ENCODE results near the gene MYO7B.

The MYO7B gene

DNA sequence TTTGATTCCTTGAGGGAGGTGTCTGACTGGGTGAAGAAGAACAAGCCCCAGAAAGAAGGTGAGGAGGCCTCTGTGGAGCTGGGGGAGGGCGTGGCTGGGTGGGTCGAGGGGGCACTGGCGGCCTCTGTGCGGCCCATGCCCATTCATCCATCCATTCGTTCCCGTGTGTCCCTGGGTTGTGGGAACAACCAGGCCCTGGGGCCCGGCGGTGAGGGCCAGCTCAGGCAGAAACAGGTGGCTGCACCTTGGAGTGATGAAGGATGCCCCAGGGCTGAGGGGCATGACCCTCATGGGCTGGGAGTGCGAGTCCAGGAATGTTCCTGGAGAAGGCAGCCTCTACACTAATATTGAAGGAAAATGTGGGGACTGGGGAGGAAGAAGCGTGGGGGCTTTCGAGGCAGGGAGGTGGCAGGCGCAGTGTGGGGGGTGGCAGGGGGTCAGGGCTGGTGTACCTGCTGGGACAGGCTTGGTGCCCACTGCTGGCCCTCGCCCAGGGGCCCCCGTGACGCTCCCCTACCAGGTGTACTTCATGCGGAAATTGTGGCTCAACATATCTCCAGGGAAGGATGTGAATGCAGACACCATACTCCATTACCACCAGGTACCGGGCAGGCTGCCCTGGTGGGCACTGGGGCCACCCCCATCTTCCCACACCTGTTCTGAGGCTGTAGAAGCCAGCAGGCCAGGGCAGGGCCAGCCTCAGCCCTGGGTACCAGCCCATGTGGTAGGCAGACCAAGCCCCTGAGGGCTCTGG, 99.3 kb downstream of the MYO7B start:
- no peak overlapping the region for H3K23ac ChIP-seq (ENCODE audit: low read length in 2 of 2)

DNA sequence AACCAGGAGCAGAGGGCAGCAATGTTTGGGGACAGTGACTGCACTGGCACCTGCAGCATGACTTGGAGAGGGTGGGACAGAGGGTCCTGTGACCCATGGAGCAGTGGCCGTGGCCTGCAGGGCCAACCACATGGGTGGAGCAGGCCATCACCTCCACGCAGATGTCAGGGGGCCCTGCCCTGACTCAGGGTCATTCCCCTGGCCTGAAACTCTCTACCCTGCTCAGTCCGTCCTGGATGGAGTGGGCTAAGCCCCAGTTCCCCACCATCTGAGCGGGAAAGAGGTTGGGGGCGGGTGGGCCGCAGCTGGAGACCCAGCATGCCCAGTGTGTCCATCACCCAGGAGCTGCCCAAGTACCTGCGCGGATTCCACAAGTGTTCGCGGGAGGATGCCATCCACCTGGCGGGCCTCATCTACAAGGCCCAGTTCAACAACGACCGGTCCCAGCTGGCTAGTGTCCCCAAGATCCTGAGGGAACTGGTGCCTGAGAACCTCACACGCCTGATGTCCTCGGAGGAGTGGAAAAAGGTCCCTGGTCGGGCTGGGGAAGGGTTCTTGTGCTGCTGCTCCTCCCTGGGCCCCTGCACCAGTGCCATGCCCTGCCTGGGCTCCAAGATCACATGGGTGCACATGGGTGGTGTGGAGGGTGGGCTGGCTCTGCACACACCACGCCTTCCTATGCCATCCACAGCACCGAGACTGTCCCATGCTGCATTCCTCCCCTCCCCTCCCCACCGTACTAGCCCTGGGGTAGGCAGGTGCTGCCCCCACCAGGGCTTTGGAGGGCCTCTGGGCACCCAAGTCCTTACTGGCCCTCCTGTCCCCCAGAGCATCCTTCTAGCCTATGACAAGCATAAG, 100.1 kb downstream of the MYO7B start:
- Histone ChIP-seq H4K91ac (ENCODE audit: low read length) (peak overlapping the region; percentile 70), H3K4me2 (ENCODE audit: low read length, poor library complexity, severe bottlenecking) (no peak overlapping the region), H3K9me3 (ENCODE audit: control insufficient read depth, low read length) (no peaks in the 10 kb centered on the region), H4K8ac (ENCODE audit: low read length) (no peak overlapping the region), H3K23ac (ENCODE audit: low read length in 2 of 2) (no peak overlapping the region), H2BK120ac (ENCODE audit: low read depth, low read length) (no peak overlapping the region), H2AK5ac (ENCODE audit: low read length, severe bottlenecking) (no peak overlapping the region), H3K27ac (ENCODE audit: low read length, poor library complexity, severe bottlenecking) (no peak overlapping the region), H3K4ac (ENCODE audit: low read depth in 1 of 2, low read length in 2 of 2) (no peak overlapping the region), H3K18ac (ENCODE audit: low read depth in 1 of 2, low read length in 2 of 2) (no peak overlapping the region), H3K27me3 (ENCODE audit: control insufficient read depth in 1 of 2, insufficient read depth in 1 of 2, low read length in 2 of 2) (no peaks in the 10 kb centered on the region), H3K4me3 (ENCODE audit: insufficient read depth in 1 of 2, low read depth in 1 of 2, low read length in 2 of 2) (no peak overlapping the region), H3K79me1 (replicated peaks; ENCODE audit: low read length, poor library complexity, severe bottlenecking) (no peaks in the 10 kb centered on the region), H3K14ac (ENCODE audit: low read length in 2 of 2) (peak overlapping the region in 1 of 2 experiments; percentile 53), H2AFZ (ENCODE audit: low read depth, low read length) (no peak overlapping the region), H2BK5ac (ENCODE audit: low read depth, low read length, poor library complexity, severe bottlenecking) (no peak overlapping the region), H2BK12ac (ENCODE audit: low read length in 2 of 2) (peak overlapping the region in 1 of 2 experiments; percentile 25), H3K4me1 (ENCODE audit: control insufficient read depth, insufficient read depth, low read depth, low read length) (peaks cover 32% of the 10 kb centered on the region), H3K9ac (ENCODE audit: low read length) (no peak overlapping the region), H2BK15ac (ENCODE audit: low read depth, poor library complexity, severe bottlenecking) (no peak overlapping the region), H3K36me3 (ENCODE audit: control insufficient read depth in 1 of 2, insufficient read depth in 2 of 2, low read depth in 1 of 2, low read length in 2 of 2) (peaks cover 0 to 7% of the 10 kb centered on the region in 2 experiments)
- 98% methylated on average over 19 of the region's 19 CpGs for WGBS
- DNase-seq, result no peak

More for the DNA sequence above, 99.3 kb downstream of the MYO7B start:
- Histone ChIP-seq H2AFZ (ENCODE audit: low read depth, low read length) (no peak overlapping the region), H3K9ac (ENCODE audit: low read length) (no peak overlapping the region), H3K9me3 (ENCODE audit: control insufficient read depth, low read length) (no peaks in the 10 kb centered on the region), H3K4me3 (ENCODE audit: insufficient read depth in 1 of 2, low read depth in 1 of 2, low read length in 2 of 2) (no peak overlapping the region), H2BK15ac (ENCODE audit: low read depth, poor library complexity, severe bottlenecking) (no peak overlapping the region), H3K18ac (ENCODE audit: low read depth in 1 of 2, low read length in 2 of 2) (no peak overlapping the region), H3K79me1 (replicated peaks; ENCODE audit: low read length, poor library complexity, severe bottlenecking) (no peaks in the 10 kb centered on the region), H2BK12ac (ENCODE audit: low read length in 2 of 2) (no peak overlapping the region), H3K4me2 (ENCODE audit: low read length, poor library complexity, severe bottlenecking) (no peak overlapping the region), H3K14ac (ENCODE audit: low read length in 2 of 2) (no peak overlapping the region), H3K36me3 (ENCODE audit: control insufficient read depth in 1 of 2, insufficient read depth in 2 of 2, low read depth in 1 of 2, low read length in 2 of 2) (peaks cover 0 to 5% of the 10 kb centered on the region in 2 experiments), H4K91ac (ENCODE audit: low read length) (peak overlapping the region; percentile 70), H3K4me1 (ENCODE audit: control insufficient read depth, insufficient read depth, low read depth, low read length) (peaks cover 27% of the 10 kb centered on the region), H4K8ac (ENCODE audit: low read length) (no peak overlapping the region), H2BK5ac (ENCODE audit: low read depth, low read length, poor library complexity, severe bottlenecking) (no peak overlapping the region), H3K27ac (ENCODE audit: low read length, poor library complexity, severe bottlenecking) (no peak overlapping the region), H3K27me3 (ENCODE audit: control insufficient read depth in 1 of 2, insufficient read depth in 1 of 2, low read length in 2 of 2) (no peaks in the 10 kb centered on the region), H2BK120ac (ENCODE audit: low read depth, low read length) (no peak overlapping the region), H3K4ac (ENCODE audit: low read depth in 1 of 2, low read length in 2 of 2) (no peak overlapping the region), H2AK5ac (ENCODE audit: low read length, severe bottlenecking) (no peak overlapping the region)
- 95% methylated on average over 17 of the region's 17 CpGs for WGBS
- no peak for DNase-seq

DNA sequence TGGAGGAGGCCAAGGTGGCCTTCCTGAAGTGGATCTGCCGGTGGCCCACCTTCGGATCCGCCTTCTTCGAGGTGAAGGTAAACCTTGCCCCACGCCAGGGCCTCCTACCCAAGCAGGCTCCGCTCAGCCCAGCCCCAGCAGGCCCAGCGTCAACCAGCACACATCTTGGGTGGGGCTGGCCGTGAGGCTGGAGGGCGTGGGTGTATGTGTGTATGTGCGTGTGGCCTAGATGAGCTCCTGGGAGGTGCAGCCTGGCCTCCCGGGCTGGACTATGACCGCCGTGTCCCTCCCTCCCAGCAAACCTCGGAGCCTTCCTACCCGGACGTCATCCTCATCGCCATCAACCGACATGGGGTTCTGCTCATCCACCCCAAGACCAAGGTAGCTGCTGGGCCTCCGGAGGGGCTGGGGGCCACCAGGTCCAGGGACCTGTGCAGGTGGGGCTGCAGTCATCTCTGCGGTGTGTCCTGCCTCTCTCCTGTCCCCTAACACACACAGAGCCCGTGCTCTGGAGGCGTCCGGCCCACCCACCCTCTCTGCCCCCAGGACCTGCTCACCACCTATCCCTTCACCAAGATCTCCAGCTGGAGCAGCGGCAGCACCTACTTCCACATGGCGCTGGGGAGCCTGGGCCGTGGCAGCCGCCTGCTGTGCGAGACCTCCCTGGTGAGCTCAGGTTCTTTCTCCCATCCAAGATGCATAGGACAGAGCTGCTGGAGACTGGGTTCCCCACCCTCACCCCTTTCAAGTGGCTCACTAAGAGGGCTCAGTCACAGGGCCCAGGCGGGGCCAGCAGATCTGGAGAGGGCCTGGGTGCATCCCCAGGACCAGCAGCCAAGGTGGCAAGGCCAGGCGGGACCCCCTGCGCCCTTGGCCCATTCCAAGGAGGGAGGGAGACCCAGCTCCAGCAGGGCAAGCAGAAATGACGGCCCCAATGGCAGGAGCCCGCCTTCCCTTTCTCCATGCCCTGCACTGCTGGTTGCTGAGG, 101.1 kb downstream of the MYO7B start:
- peak overlapping the region; percentile 90 for H4K8ac ChIP-seq (ENCODE audit: low read length)
- no peak overlapping the region for H3K4me2 ChIP-seq (ENCODE audit: low read length, poor library complexity, severe bottlenecking)
- no peaks in the 10 kb centered on the region for H3K79me1 ChIP-seq (replicated peaks; ENCODE audit: low read length, poor library complexity, severe bottlenecking)
- no peak overlapping the region for H2AFZ ChIP-seq (ENCODE audit: low read depth, low read length)
- peak overlapping the region in 1 of 2 experiments; percentile 72 for H3K14ac ChIP-seq (ENCODE audit: low read length in 2 of 2)
- peak overlapping the region; percentile 81 to 85 for H3K18ac ChIP-seq (ENCODE audit: low read depth in 1 of 2, low read length in 2 of 2)
- 97% methylated on average over 32 of the region's 33 CpGs for WGBS
- no peak overlapping the region for H3K27ac ChIP-seq (ENCODE audit: low read length, poor library complexity, severe bottlenecking)
- H3K9me3 ChIP-seq (ENCODE audit: control insufficient read depth, low read length), result no peaks in the 10 kb centered on the region
- H2BK5ac ChIP-seq (ENCODE audit: low read depth, low read length, poor library complexity, severe bottlenecking), result no peak overlapping the region
- no peak overlapping the region for H3K4me3 ChIP-seq (ENCODE audit: insufficient read depth in 1 of 2, low read depth in 1 of 2, low read length in 2 of 2)
- no peaks in the 10 kb centered on the region for H3K27me3 ChIP-seq (ENCODE audit: control insufficient read depth in 1 of 2, insufficient read depth in 1 of 2, low read length in 2 of 2)
- peak overlapping the region; percentile 85 to 93 for H2BK12ac ChIP-seq (ENCODE audit: low read length in 2 of 2)
- peak overlapping the region; percentile 94 for H2BK15ac ChIP-seq (ENCODE audit: low read depth, poor library complexity, severe bottlenecking)
- peaks cover 0 to 11% of the 10 kb centered on the region in 2 experiments for H3K36me3 ChIP-seq (ENCODE audit: control insufficient read depth in 1 of 2, insufficient read depth in 2 of 2, low read depth in 1 of 2, low read length in 2 of 2)
- peak overlapping the region; percentile 94 for H2BK120ac ChIP-seq (ENCODE audit: low read depth, low read length)
- H3K4ac ChIP-seq (ENCODE audit: low read depth in 1 of 2, low read length in 2 of 2), result peak overlapping the region in 1 of 2 experiments; percentile 80
- peak overlapping the region; percentile 38 for H3K9ac ChIP-seq (ENCODE audit: low read length)
- peak overlapping the region; percentile 97 for H2AK5ac ChIP-seq (ENCODE audit: low read length, severe bottlenecking)
- peak overlapping the region in 1 of 2 experiments; percentile 57 for H3K23ac ChIP-seq (ENCODE audit: low read length in 2 of 2)
- peaks cover 35% of the 10 kb centered on the region for H3K4me1 ChIP-seq (ENCODE audit: control insufficient read depth, insufficient read depth, low read depth, low read length)
- DNase-seq, result no peak
- H4K91ac ChIP-seq (ENCODE audit: low read length), result peak overlapping the region; percentile 97

Measured in mesenchymal stem cell (in vitro differentiated cells and primary cell).